ENCODE data around the gene NUP210L. TPM values are rescaled to one million over a fixed set of nuclear protein-coding genes. Genes with fewer than 3 reads are reported as not detected.
"Not testable (repeated sequence)": the region's sequence is repeated elsewhere in the genome, so short reads cannot be mapped to it uniquely, and the experiment has no call there.

The NUP210L gene
- total RNA-seq, 4 donors from 2014 or later = 0.18 TPM; not detected in 3

DNA sequence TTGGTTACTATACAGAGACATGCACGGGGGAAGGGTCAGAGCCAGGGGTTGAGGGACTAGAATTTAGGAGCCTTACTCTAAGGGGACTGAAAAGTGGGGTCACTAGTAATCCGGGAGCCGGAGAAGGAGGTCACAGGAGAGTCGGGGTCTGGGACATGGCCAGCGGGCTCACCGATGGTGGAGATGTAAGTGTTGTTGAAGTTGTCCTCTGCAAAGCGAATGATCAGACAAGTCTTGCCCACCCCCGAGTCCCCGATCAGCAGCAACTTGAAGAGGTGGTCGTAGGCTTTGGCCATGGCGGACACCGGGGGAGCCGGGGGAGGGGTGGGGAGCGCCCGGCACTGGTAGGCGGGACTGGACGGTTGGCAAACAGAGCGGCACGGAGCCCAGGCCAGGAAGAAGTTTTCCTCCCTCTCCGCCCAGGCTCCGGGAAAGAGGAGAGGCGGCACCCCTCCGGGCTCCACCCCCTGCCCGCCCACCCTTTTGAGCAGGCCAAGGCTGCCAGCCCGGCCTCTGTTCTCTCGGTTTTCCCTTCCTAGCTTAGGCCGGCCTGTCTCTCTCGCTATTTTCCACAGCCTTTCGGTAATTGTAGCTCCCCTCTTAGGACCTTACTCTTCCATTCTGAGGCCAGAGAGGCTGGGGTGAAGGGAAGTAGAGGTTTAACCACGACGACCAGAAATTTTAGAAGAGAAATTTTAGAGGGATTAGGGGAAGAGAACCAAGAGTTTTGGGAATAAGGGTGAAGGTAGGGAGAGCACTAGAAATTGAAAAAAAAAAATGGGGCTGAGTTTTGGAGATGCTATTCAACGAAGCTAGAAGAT lies 168.7 kb downstream of the NUP210L start, which contains the start of gene RAB13:
Gene RAB13, minus strand, starts transcription at position 399 of the 821 bp plus-strand sequence. Its CDS starts 103 bp downstream, at position 296.
- DNase-seq = peak in 2 of 3 donors; percentile 85 to 93
- Histone ChIP-seq H3K27ac (peak within 1 kb of the TSS; percentile 57 to 80 (median 74)), H3K4me1 (peaks cover 0 to 20% (median 2%) of the 10 kb centered on the region in 4 donors), H3K9me3 (no peaks in the 10 kb centered on the region), H3K4me3 (peak within 1 kb of the TSS; percentile 39 to 69 (median 54)), H3K27me3 (no peaks in the 10 kb centered on the region), H3K36me3 (no peaks in the 10 kb centered on the region)
- TF ChIP-seq POLR2A (IDR thresholded peaks at IDR 0.05) = peak in 1 of 2 donors; percentile 38
- TF ChIP-seq, protein P1, sequence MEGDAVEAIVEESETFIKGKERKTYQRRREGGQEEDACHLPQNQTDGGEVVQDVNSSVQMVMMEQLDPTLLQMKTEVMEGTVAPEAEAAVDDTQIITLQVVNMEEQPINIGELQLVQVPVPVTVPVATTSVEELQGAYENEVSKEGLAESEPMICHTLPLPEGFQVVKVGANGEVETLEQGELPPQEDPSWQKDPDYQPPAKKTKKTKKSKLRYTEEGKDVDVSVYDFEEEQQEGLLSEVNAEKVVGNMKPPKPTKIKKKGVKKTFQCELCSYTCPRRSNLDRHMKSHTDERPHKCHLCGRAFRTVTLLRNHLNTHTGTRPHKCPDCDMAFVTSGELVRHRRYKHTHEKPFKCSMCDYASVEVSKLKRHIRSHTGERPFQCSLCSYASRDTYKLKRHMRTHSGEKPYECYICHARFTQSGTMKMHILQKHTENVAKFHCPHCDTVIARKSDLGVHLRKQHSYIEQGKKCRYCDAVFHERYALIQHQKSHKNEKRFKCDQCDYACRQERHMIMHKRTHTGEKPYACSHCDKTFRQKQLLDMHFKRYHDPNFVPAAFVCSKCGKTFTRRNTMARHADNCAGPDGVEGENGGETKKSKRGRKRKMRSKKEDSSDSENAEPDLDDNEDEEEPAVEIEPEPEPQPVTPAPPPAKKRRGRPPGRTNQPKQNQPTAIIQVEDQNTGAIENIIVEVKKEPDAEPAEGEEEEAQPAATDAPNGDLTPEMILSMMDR (IDR thresholded peaks at IDR 0.05) = no peak

DNA sequence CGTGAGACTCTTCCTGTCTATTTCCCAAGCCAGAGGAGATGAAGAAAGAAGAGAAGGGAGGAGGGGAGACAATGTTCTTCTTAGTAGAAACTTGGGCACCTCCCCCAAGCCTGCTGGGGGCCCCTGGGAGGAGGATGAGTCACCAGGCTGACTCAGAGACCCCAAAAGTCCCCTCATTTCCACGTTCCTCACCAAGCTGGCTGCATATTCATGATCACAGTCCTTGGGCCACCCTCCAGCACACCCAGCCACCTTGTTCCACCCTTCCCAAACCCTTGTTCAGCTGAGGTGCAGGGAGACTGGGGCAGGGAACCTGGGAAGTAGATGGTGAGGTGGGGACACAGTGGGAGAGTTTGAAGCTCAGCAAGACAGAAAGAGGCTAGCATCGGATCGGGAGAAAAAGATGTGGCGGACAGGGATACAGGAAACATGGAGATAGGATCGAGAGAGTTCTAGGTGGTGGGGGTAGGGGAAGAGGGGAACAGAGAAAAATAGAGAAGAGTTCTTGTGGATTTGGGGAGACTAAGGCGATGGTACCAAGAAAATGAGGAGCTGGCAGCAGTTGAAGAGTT lies 169.4 kb downstream of the NUP210L start:
- H3K4me3 ChIP-seq = peak overlapping the region; percentile 39 to 69 (median 54)
- DNase-seq = no peak
- no peaks in the 10 kb centered on the region for H3K9me3 ChIP-seq
- peak overlapping the region; percentile 54 to 80 (median 74) for H3K27ac ChIP-seq
- TF ChIP-seq, protein P1 (IDR thresholded peaks at IDR 0.05) = no peak
- TF ChIP-seq POLR2A (IDR thresholded peaks at IDR 0.05) = no peak
- no peaks in the 10 kb centered on the region for H3K36me3 ChIP-seq
- H3K27me3 ChIP-seq = no peaks in the 10 kb centered on the region
- peaks cover 0 to 20% (median 2%) of the 10 kb centered on the region in 4 donors for H3K4me1 ChIP-seq

DNA sequence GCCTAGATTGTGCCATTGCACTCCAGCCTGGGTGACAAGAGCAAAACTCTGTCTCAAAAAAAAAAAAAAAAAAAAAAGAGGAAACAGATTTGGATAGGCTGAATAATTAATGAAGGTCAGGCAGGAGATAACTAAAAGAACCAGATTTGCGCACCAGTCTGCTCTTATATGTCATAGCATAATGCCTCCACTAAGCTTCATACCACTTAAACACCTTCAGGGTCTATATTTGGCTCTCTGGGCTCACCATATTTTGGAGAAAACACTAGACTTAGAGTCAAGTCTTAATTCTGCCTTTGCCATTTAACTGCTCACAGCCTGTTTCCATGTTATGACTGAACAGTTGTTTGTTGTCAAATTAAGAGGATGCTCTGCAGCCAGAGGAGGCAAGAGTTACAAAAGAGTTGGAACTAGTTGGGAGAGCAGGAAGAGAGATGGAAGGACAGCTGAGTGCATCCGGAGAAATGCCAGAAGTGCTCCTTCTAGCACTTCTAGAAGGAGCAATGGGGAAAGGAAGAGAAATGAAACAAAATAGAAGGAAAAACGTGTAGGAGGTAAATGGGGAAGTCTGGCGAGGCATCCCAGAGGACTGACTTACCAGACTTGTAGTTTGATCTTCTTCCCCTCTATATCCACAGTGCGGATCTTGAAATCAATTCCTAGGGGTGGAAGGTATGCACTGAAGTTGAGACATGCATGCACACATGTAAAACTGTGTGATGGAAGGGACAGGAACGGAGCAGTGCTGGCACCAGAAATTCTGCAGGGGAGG lies 170.6 kb downstream of the NUP210L start:
- Histone ChIP-seq H3K9me3 (no peaks in the 10 kb centered on the region), H3K27ac (peak overlapping the region in 3 of 4 donors; percentile 72 to 80 (median 75)), H3K4me3 (no peak overlapping the region), H3K4me1 (peaks cover 0 to 20% (median 2%) of the 10 kb centered on the region in 4 donors), H3K36me3 (no peaks in the 10 kb centered on the region), H3K27me3 (no peaks in the 10 kb centered on the region)
- DNase-seq = no peak
- TF ChIP-seq POLR2A (IDR thresholded peaks at IDR 0.05) = no peak
- TF ChIP-seq, protein P1 (IDR thresholded peaks at IDR 0.05) = no peak

DNA sequence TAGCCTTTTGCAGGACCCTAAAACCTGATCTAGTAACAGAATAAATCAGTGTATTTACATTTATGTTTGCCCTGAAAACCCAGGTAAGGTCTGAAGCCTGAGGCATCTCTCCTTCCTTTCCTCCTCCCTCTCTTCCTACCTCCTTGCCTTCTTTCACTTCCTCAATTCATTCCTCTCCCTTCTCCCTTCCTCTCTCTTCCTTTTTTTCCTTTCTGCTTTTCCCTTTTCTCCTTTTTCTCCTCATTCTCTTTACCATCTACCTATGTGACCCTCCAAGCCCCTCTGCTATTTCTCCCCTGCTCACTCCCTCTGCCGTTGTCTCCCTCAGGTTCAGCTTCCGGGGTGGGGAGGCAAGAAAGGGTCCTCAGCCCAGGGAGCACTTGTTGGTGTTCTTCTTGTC lies 173.1 kb downstream of the NUP210L start:
- H3K4me1 ChIP-seq = peaks cover 0 to 24% (median 2%) of the 10 kb centered on the region in 4 donors

DNA sequence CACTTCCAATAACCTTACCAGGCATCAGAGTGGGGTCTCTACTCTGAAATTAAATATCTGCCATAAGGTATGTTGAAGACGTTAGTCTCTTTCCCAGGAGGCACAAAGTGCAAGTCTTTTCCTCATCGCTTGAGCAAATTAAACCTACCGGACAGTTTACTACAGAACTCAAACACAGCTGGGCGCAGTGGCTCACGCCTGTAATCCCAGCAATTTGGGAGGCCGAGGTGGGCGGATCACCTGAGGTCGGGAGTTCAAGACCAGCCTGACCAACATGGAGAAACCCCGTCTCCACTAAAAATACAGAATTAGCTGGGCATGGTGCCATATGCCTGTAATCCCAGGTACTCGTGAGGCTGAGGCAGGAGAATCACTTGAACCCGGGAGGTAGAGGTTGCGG lies 175.8 kb downstream of the NUP210L start:
- not testable (repeated sequence) for H3K27me3 ChIP-seq, H3K27ac ChIP-seq, H3K9me3 ChIP-seq, DNase-seq, H3K4me3 ChIP-seq
- Histone ChIP-seq H3K4me1 (peaks cover 0 to 19% (median 6%) of the 10 kb centered on the region in 4 donors), H3K36me3 (peaks cover 0 to 10% (median 0%) of the 10 kb centered on the region in 3 donors)

More for the DNA sequence above, 173.1 kb downstream of the NUP210L start:
- not testable (repeated sequence) for DNase-seq, H3K4me3 ChIP-seq, H3K27me3 ChIP-seq, H3K36me3 ChIP-seq, H3K9me3 ChIP-seq, H3K27ac ChIP-seq

DNA sequence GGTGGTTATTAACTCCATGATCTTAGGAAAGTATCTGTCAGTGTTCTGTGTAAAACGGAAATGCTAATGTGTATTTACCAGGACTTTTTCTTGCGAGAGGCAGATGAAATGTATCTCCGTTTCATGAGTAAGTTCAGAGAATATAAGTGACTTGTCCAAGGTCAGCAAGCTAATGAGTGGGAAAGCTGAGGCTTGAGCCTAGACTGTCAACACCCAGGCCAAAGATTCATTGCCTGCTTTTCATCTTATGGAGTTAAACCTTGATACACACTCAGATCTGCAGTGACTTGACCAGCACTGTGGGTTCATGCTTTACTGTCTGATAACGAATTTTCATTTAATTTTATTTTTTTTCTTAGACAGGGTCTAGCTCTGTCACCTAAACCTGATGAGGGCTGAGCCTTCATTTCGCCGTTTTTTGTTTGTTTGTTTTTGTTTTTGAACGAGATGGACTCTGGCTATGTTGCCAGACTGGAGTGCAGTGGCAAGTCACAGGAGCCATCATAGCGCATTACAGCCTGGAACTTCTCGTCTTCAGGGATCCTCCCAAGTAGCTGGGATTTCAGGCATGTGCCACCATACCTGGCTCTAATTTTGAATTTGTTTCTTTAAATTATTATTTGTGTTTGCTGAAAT lies 176.5 kb downstream of the NUP210L start:
- Histone ChIP-seq H3K36me3 (peaks cover 0 to 12% (median 0%) of the 10 kb centered on the region in 3 donors), H3K27me3 (no peaks in the 10 kb centered on the region), H3K4me3 (peak overlapping the region; percentile 90 to 97 (median 92)), H3K27ac (peak overlapping the region; percentile 89 to 96 (median 92)), H3K4me1 (peaks cover 0 to 19% (median 6%) of the 10 kb centered on the region in 4 donors), H3K9me3 (no peaks in the 10 kb centered on the region)
- DNase-seq = no peak
- TF ChIP-seq, protein P1 (IDR thresholded peaks at IDR 0.05) = no peak
- TF ChIP-seq POLR2A (IDR thresholded peaks at IDR 0.05) = no peak
